SK-N-SH (cell line): ENCODE data around the gene SORCS3. TPM values are rescaled to one million over a fixed set of nuclear protein-coding genes. Genes with fewer than 3 reads are reported as not detected.

Experiments used
- CTCF ChIA-PET: fragments of 300-600, 350-600 bp; formaldehyde crosslinking; extraction: SDS; loops from one replicate; lab custom pipeline; 2021; lab: Yijun Ruan, JAX
- POLR2A ChIA-PET: fragments of 350-600 bp; sonication (Branson Sonifier 250); formaldehyde crosslinking; extraction: SDS; loops from one replicate; lab custom pipeline; 2020; ENCODE audit warnings: antibody characterized with exemption, inconsistent platforms; lab: Yijun Ruan, JAX
- DNase-seq: peaks from one replicate; pipeline ENCODE4 v3.0.0; 2012
- H2AFZ ChIP-seq: fragments of 200-600 bp; sonication (generic); 2 replicates; pipeline ENCODE4 v1.8.1; 2016; ENCODE audit warnings: antibody characterized with exemption, mild to moderate bottlenecking, low read depth
- H3F3A ChIP-seq: fragments of 200-600 bp; sonication (generic); replicated peaks from 2 replicates; pipeline ENCODE3; 2016; ENCODE audit warnings: antibody characterized with exemption, mild to moderate bottlenecking; ENCODE audit not compliant: insufficient read depth
- H3K27ac ChIP-seq, 2 experiments: fragments of 200-500 bp in 1 of 2; fragments of 200-600 bp in 1 of 2; sonication (Bioruptor generic) in 1 of 2; sonication (generic), shearing (Covaris generic) in 1 of 2; 2 replicates each; pipeline versions ENCODE4 v1.5.1 to v1.6.1; 2014 to 2016; ENCODE audit warnings: low read depth in 2 of 2, inconsistent platforms in 1 of 2, low read length in 1 of 2, mild to moderate bottlenecking in 1 of 2, mixed read lengths in 1 of 2
- H3K27me3 ChIP-seq: fragments of 200-600 bp; sonication (generic), shearing (Covaris generic); 2 replicates; pipeline ENCODE4 v1.6.1; 2016; ENCODE audit warnings: mixed run types; ENCODE audit not compliant: insufficient read depth
- H3K36me3 ChIP-seq, 2 experiments: fragments of 200-500 bp in 1 of 2; fragments of 200-600 bp in 1 of 2; sonication (Bioruptor generic) in 1 of 2; sonication (generic) in 1 of 2; replicated peaks in 1 of 2; 2 replicates each; pipeline versions ENCODE3 to v1.5.1; 2014 to 2016; ENCODE audit warnings: low read length in 1 of 2, mild to moderate bottlenecking in 1 of 2; ENCODE audit not compliant: insufficient read depth in 2 of 2, control insufficient read depth in 1 of 2
- H3K4me1 ChIP-seq, 2 experiments: fragments of 200-500 bp in 1 of 2; fragments of 200-600 bp in 1 of 2; sonication (Bioruptor generic) in 1 of 2; sonication (generic), shearing (Covaris generic) in 1 of 2; 2 replicates each; pipeline versions ENCODE4 v1.5.1 to v1.6.1; 2014 to 2016; ENCODE audit warnings: low read depth in 1 of 2, low read length in 1 of 2, mixed run types in 1 of 2; ENCODE audit not compliant: insufficient read depth in 2 of 2, control insufficient read depth in 1 of 2
- H3K4me2 ChIP-seq: fragments of 200-600 bp; sonication (generic), shearing (Covaris generic); 2 replicates; pipeline ENCODE4 v1.6.1; 2017; ENCODE audit warnings: mixed run types
- H3K4me3 ChIP-seq, 2 experiments: fragments of 200-500 bp in 1 of 2; fragments of 200-600 bp in 1 of 2; sonication (Bioruptor generic) in 1 of 2; sonication (generic), shearing (Covaris generic) in 1 of 2; 2 replicates each; pipeline versions ENCODE4 v1.5.1 to v1.8.1; 2014 to 2016; ENCODE audit warnings: low read depth in 2 of 2, inconsistent platforms in 1 of 2, low read length in 1 of 2, mild to moderate bottlenecking in 1 of 2, mixed read lengths in 1 of 2, moderate library complexity in 1 of 2
- H3K79me2 ChIP-seq: fragments of 200-600 bp; sonication (generic); 2 replicates; pipeline ENCODE4 v1.8.1; 2017; ENCODE audit warnings: mild to moderate bottlenecking; ENCODE audit not compliant: insufficient read depth
- H3K9ac ChIP-seq: fragments of 200-600 bp; sonication (generic); 2 replicates; pipeline ENCODE4 v1.6.1; 2017; ENCODE audit warnings: mixed run types
- H3K9me2 ChIP-seq: fragments of 200-600 bp; sonication (generic); 2 replicates; pipeline ENCODE4 v1.6.1; 2017; ENCODE audit warnings: mixed run types
- H3K9me3 ChIP-seq: fragments of 200-600 bp; sonication (generic); 2 replicates; pipeline ENCODE4 v1.6.1; 2017; ENCODE audit warnings: mixed run types, mild to moderate bottlenecking, moderate library complexity
- H4K20me1 ChIP-seq: fragments of 200-600 bp; sonication (generic); 2 replicates; pipeline ENCODE4 v1.6.1; 2017; ENCODE audit warnings: mild to moderate bottlenecking, mixed run types; ENCODE audit not compliant: insufficient read depth
- CHD2 ChIP-seq: fragments of 150-350 bp; IDR thresholded peaks from 2 replicates; pipeline ENCODE4 v1.6.1; 2018; ENCODE audit warnings: low read length; ENCODE audit not compliant: partially characterized antibody
- ELF1 ChIP-seq: IDR thresholded peaks from 2 replicates; pipeline ENCODE4 v1.4.0; 2012
- EZH2phosphoT487 ChIP-seq: fragments of 200-600 bp; sonication (generic); IDR thresholded peaks from 2 replicates; pipeline ENCODE4 v1.6.1; 2017; ENCODE audit warnings: low read depth, mixed run types, mild to moderate bottlenecking, antibody characterized with exemption, moderate library complexity, borderline replicate concordance
- GABPA ChIP-seq: IDR thresholded peaks from 2 replicates; pipeline ENCODE4 v1.4.0; 2012; ENCODE audit warnings: low read depth, mild to moderate bottlenecking
- GATA2 ChIP-seq: sonication (generic); formaldehyde crosslinking; IDR thresholded peaks from 2 replicates; pipeline ENCODE4 v1.5.0; 2020; ENCODE audit warnings: mild to moderate bottlenecking, missing genetic modification reagents
- IRF3 ChIP-seq: fragments of 150-350 bp; IDR thresholded peaks from 2 replicates; pipeline ENCODE4 v1.6.1; 2016; ENCODE audit warnings: mild to moderate bottlenecking, low read depth, low read length
- MXI1 ChIP-seq: IDR thresholded peaks from 2 replicates; pipeline ENCODE4 v1.6.1; 2012; ENCODE audit warnings: mild to moderate bottlenecking, low read depth, low read length, improper control_type of control experiment
- NFIC ChIP-seq: IDR thresholded peaks from 2 replicates; pipeline ENCODE4 v1.4.0; 2012; ENCODE audit warnings: borderline replicate concordance
- NRF1 ChIP-seq: IDR thresholded peaks from 2 replicates; pipeline ENCODE4 v1.6.1; 2012; ENCODE audit warnings: low read depth, mild to moderate bottlenecking, low read length
- POLR2AphosphoS5 ChIP-seq: IDR thresholded peaks from 2 replicates; pipeline ENCODE4 v1.6.1; 2012; ENCODE audit warnings: low read depth, low read length
- RAD21 ChIP-seq: IDR thresholded peaks from 2 replicates; pipeline ENCODE4 v1.6.1; 2012; ENCODE audit warnings: mild to moderate bottlenecking, low read length
- RFX5 ChIP-seq: IDR thresholded peaks from 2 replicates; pipeline ENCODE4 v1.6.1; 2012; ENCODE audit warnings: mild to moderate bottlenecking, improper control_type of control experiment, low read length
- RXRA ChIP-seq: IDR thresholded peaks from 2 replicates; pipeline ENCODE4 v1.4.0; 2012; ENCODE audit warnings: low read depth, mild to moderate bottlenecking, borderline replicate concordance
- SMC3 ChIP-seq: IDR thresholded peaks from 2 replicates; pipeline ENCODE4 v1.6.1; 2012; ENCODE audit warnings: low read depth, low read length, improper control_type of control experiment
- TCF12 ChIP-seq: IDR thresholded peaks from 2 replicates; pipeline ENCODE4 v1.4.0; 2012
- YY1 ChIP-seq: IDR thresholded peaks from 2 replicates; pipeline ENCODE4 v1.4.0; 2012; ENCODE audit warnings: low read depth, mild to moderate bottlenecking
- WGBS: methylation state at CpG from one replicate; pipeline ENCODE4 v1.1.6; 2017; ENCODE audit warnings: low lambda C conversion rate; 5-methylcytosine and 5-hydroxymethylcytosine counted together
- polyA plus RNA-seq, 3 experiments: library from polyadenylated mRNA; depleted of rRNA; stranded (reverse); fragments of >200 nt; gene quantifications; 2 replicates each; pipeline ENCODE4 v1.2.3, GENCODE V29; 2012
- TF ChIP-seq, protein P1 (sequence below): IDR thresholded peaks from 2 replicates; pipeline ENCODE4 v1.4.0; 2012; ENCODE audit warnings: low read depth
- TF ChIP-seq, protein P2 (sequence below): IDR thresholded peaks from 2 replicates; pipeline ENCODE4 v1.4.0; 2012; ENCODE audit warnings: low read depth, borderline replicate concordance

The SORCS3 gene
- polyA plus RNA-seq, 1 of the 3 experiments (the other 2 are of a cell fraction), result not detected

GRCh38 chr10:104880624-104881398 is 239.7 kb downstream of the SORCS3 start:
- TF ChIP-seq GATA2 (peak; percentile 10; the same call in 1 of the 2 replicates), YY1 (no peak)
- no peak overlapping the region for H3K4me2 ChIP-seq
- peaks cover 0 to 5% of the 10 kb centered on the region in 2 experiments; a peak in 2 of 4 replicates for H3K4me1 ChIP-seq
- no peaks in the 10 kb centered on the region for H3F3A ChIP-seq
- H3K9me2 ChIP-seq, result peaks cover 4% of the 10 kb centered on the region; the same call in 1 of the 2 replicates
- no peak overlapping the region for H3K4me3 ChIP-seq
- no peaks in the 10 kb centered on the region for H3K79me2 ChIP-seq
- no peaks in the 10 kb centered on the region for H4K20me1 ChIP-seq
- ChIA-PET POLR2A (no interaction called here), CTCF (interaction anchor here (1.7 to 2.1 kb wide), 2 partner anchors 27 to 242 kb away, joined by 4 to 9 read pairs; no protein-coding TSS in a partner anchor)
- H3K27me3 ChIP-seq, result no peaks in the 10 kb centered on the region
- H3K27ac ChIP-seq, result no peak overlapping the region
- WGBS, result 12% methylated on average over 5 of the region's 5 CpGs
- H2AFZ ChIP-seq, result no peak overlapping the region
- no peaks in the 10 kb centered on the region for H3K36me3 ChIP-seq
- DNase-seq, result peak; percentile 29
- H3K9me3 ChIP-seq, result no peaks in the 10 kb centered on the region
- no peak overlapping the region for H3K9ac ChIP-seq

- peaks cover 0 to 5% of the 10 kb centered on the region in 2 experiments; a peak in 2 of 4 replicates for H3K4me1 ChIP-seq
- H3F3A ChIP-seq, result no peaks in the 10 kb centered on the region
- no peak overlapping the region for H3K9ac ChIP-seq
- DNase-seq, result no peak
- no peak overlapping the region for H3K4me2 ChIP-seq
- no peak overlapping the region for H3K4me3 ChIP-seq
- H3K9me3 ChIP-seq, result no peaks in the 10 kb centered on the region
- WGBS, result 33% methylated on average over 1 of the region's 1 CpG
- H3K27me3 ChIP-seq, result no peaks in the 10 kb centered on the region
- no peaks in the 10 kb centered on the region for H3K36me3 ChIP-seq
- H3K9me2 ChIP-seq, result peaks cover 4% of the 10 kb centered on the region; the same call in 1 of the 2 replicates
- no peaks in the 10 kb centered on the region for H3K79me2 ChIP-seq
- no peaks in the 10 kb centered on the region for H4K20me1 ChIP-seq
- ChIA-PET POLR2A (no interaction called here), CTCF (interaction anchor here (1.2 to 1.7 kb wide), 2 partner anchors 28 to 224 kb away, joined by 4 read pairs; no protein-coding TSS in a partner anchor)
- H3K27ac ChIP-seq, result no peak overlapping the region
- H2AFZ ChIP-seq, result no peak overlapping the region
- TF ChIP-seq YY1 (no peak), POLR2AphosphoS5 (no peak), RAD21 (no peak)
Measured at GRCh38 chr10:104881740-104882139, 240.7 kb downstream of the SORCS3 start.

DNA sequence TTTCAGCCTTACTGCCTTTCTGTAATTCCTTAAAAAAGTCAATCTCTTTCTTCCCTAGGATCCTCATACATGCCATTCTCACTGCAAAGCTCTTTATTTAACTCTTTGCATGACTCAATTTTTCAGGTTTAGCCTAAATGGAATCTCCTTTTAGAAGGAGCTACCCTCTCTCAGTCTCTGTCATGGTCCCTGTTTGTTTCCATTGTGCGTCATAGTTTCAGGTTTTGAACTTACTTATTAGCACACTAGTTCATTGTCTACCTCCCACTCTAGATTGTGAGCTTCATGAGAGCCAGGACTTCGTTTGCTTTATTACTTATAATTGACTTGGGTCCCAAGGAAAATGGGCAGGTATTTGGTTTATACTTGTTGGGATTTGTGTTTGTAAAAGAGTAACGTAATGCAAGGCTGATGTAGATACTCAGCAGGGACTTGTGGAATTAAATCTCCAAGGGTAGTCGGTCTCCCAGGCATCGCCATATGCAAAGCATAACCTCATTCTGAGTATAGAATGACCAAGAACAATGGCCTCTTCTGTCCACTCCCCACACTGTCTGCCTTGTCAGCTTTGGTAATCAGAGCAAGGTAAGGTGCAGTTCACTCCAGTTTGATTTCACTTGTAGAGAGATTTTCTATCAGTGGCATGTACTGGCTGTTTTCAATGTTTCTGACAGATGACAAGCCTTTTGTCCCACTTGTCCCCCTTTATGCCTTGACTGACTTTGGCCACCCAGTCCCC is 252.0 kb downstream of the SORCS3 start:
- Histone ChIP-seq H4K20me1 (no peaks in the 10 kb centered on the region), H3K27ac (no peak overlapping the region), H3K36me3 (no peaks in the 10 kb centered on the region), H3K27me3 (no peaks in the 10 kb centered on the region)
- DNase-seq, result no peak
- TF ChIP-seq GABPA (no peak), TCF12 (no peak), RFX5 (no peak), IRF3 (no peak), EZH2phosphoT487 (no peak), SMC3 (no peak), CHD2 (no peak), ELF1 (no peak), MXI1 (no peak), NRF1 (no peak), NFIC (no peak), RXRA (no peak), GATA2 (no peak), YY1 (no peak)
- TF ChIP-seq, protein P1, sequence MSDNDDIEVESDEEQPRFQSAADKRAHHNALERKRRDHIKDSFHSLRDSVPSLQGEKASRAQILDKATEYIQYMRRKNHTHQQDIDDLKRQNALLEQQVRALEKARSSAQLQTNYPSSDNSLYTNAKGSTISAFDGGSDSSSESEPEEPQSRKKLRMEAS, result no peak
- TF ChIP-seq, protein P2, sequence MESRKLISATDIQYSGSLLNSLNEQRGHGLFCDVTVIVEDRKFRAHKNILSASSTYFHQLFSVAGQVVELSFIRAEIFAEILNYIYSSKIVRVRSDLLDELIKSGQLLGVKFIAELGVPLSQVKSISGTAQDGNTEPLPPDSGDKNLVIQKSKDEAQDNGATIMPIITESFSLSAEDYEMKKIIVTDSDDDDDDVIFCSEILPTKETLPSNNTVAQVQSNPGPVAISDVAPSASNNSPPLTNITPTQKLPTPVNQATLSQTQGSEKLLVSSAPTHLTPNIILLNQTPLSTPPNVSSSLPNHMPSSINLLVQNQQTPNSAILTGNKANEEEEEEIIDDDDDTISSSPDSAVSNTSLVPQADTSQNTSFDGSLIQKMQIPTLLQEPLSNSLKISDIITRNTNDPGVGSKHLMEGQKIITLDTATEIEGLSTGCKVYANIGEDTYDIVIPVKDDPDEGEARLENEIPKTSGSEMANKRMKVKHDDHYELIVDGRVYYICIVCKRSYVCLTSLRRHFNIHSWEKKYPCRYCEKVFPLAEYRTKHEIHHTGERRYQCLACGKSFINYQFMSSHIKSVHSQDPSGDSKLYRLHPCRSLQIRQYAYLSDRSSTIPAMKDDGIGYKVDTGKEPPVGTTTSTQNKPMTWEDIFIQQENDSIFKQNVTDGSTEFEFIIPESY, result no peak
- TF ChIP-seq, all 33 proteins: peak for 0
- Histone ChIP-seq H3K79me2 (no peaks in the 10 kb centered on the region), H2AFZ (no peak overlapping the region), H3K4me3 (no peak overlapping the region), H3K4me1 (peaks cover 0 to 18% of the 10 kb centered on the region in 2 experiments; a peak in 2 of 4 replicates), H3K9me3 (no peaks in the 10 kb centered on the region), H3F3A (no peaks in the 10 kb centered on the region), H3K9me2 (no peaks in the 10 kb centered on the region), H3K9ac (no peak overlapping the region), H3K4me2 (no peak overlapping the region)
- POLR2A ChIA-PET, result no interaction called here
- CTCF ChIA-PET, result no interaction called here
- 33% methylated on average over 5 of the region's 5 CpGs for WGBS
